CD4-positive, alpha-beta T cell (primary cell): ENCODE measurements around the gene SLCO2B1. TPM values are rescaled to one million over a fixed set of nuclear protein-coding genes. Genes with fewer than 3 reads are reported as not detected.

Source experiments
- ATAC-seq: fragments of 200-7000 bp; cut with Tn5 transposase; one replicate; pipeline ENCODE4 v1.10.0; 2022; ENCODE audit warnings: mild to moderate bottlenecking; ENCODE audit not compliant: poor library complexity
- CTCF ChIA-PET: fragments of 350-600 bp; sonication (Branson Sonifier 250); formaldehyde crosslinking; loops from one replicate; lab custom pipeline; 2021; ENCODE audit warnings: antibody characterized with exemption, inconsistent platforms; lab: Charles Lee
- POLR2A ChIA-PET: fragments of 350-600 bp; sonication (Branson Sonifier 250); formaldehyde crosslinking; loops from one replicate; lab custom pipeline; 2021; ENCODE audit warnings: antibody characterized with exemption, inconsistent platforms; lab: Charles Lee
- DNase-seq, 14 experiments: peaks; one replicate each; pipeline ENCODE4 v3.0.0-alpha.2; 2013 to 2020; ENCODE audit warnings: mixed read lengths in 2 of 14
- H3K27ac ChIP-seq, 2 donors: one replicate each; pipeline versions ENCODE4 v1.5.1 to v1.7.0; 2013; ENCODE audit warnings: low read length in 2 of 2, low read depth in 1 of 2, mild to moderate bottlenecking in 1 of 2
- H3K27me3 ChIP-seq, 2 experiments: 1 replicate in 1 of 2; 2 replicates in 1 of 2; pipeline versions ENCODE4 v1.6.1 to v1.7.0; 2013; ENCODE audit warnings: low read length in 2 of 2, control low read depth in 1 of 2, mild to moderate bottlenecking in 1 of 2, moderate library complexity in 1 of 2; ENCODE audit not compliant: insufficient read depth in 2 of 2, control insufficient read depth in 1 of 2
- H3K36me3 ChIP-seq: one replicate; pipeline ENCODE4 v1.6.1; 2013; ENCODE audit warnings: low read length, control low read depth; ENCODE audit not compliant: insufficient read depth
- H3K4me1 ChIP-seq: one replicate; pipeline ENCODE4 v1.6.1; 2013; ENCODE audit warnings: low read length, control low read depth; ENCODE audit not compliant: insufficient read depth
- H3K4me3 ChIP-seq: one replicate; pipeline ENCODE4 v1.5.1; 2013; ENCODE audit warnings: mild to moderate bottlenecking, low read length, moderate library complexity
- H3K9me3 ChIP-seq, 2 experiments: 1 replicate in 1 of 2; 2 replicates in 1 of 2; pipeline versions ENCODE4 v1.6.1 to v1.7.0; 2013; ENCODE audit warnings: low read length in 2 of 2, mild to moderate bottlenecking in 2 of 2, control low read depth in 1 of 2, moderate library complexity in 1 of 2; ENCODE audit not compliant: control insufficient read depth in 1 of 2, insufficient read depth in 1 of 2
- H3K27ac Mint-ChIP-seq: one replicate; pipeline ENCODE4 v1.8.0; 2020; ENCODE audit warnings: mixed read lengths
- H3K27me3 Mint-ChIP-seq: one replicate; pipeline ENCODE4 v1.8.0; 2021; ENCODE audit warnings: mixed read lengths
- H3K36me3 Mint-ChIP-seq: one replicate; pipeline ENCODE4 v1.8.0; 2021; ENCODE audit warnings: low read depth, mixed read lengths
- H3K4me1 Mint-ChIP-seq: one replicate; pipeline ENCODE4 v1.8.0; 2021; ENCODE audit warnings: low read depth, mixed read lengths
- H3K4me3 Mint-ChIP-seq: one replicate; pipeline ENCODE4 v1.8.0; 2020; ENCODE audit warnings: mild to moderate bottlenecking, mixed read lengths
- H3K9me3 Mint-ChIP-seq: one replicate; pipeline ENCODE4 v1.8.0; 2020; ENCODE audit warnings: mixed read lengths
- CTCF ChIP-seq: fragments of 200-600 bp; IDR thresholded peaks from one replicate; pipeline ENCODE4 v1.8.0; 2022; ENCODE audit warnings: antibody characterized with exemption, mild to moderate bottlenecking
- intact Hi-C, 2 experiments: fragments of 100-400 bp; cut with DNase I in 1 of 2; cut with micrococcal nuclease in 1 of 2; formaldehyde crosslinking; loops; one replicate each; pipeline versions ENCODE4 v1.15.1 to v1.9.0; 2023 to 2025; cut with DNase I, micrococcal nuclease
- total RNA-seq, 174 experiments: library from RNA in 2 of 174; stranded (reverse) in 2 of 174; gene quantifications; one replicate each; pipeline ENCODE4 v1.2.3 and lab custom pipeline; 2021 to 2026

SLCO2B1 gene
- total RNA-seq, 2 experiments from 2014 or later: not detected

GRCh38 chr11:75249704-75250103 is 98.8 kb downstream of the SLCO2B1 start:
- Mint-ChIP-seq H3K27me3 (peaks cover 9% of the 10 kb centered on the region), H3K4me1 (no peaks in the 10 kb centered on the region), H3K36me3 (no peaks in the 10 kb centered on the region), H3K27ac (no peak overlapping the region), H3K4me3 (no peak overlapping the region), H3K9me3 (no peaks in the 10 kb centered on the region)
- DNase-seq (peak in 1 of 14 experiments; percentile 10), ATAC-seq (no peak)
- no peak for TF ChIP-seq CTCF
- ChIA-PET CTCF (interaction anchor here (0.6 to 2.9 kb wide), 4 partner anchors 8 to 276 kb away, joined by 3 to 156 read pairs (median 9); no protein-coding TSS in a partner anchor), POLR2A (interaction anchor here (0.6 kb wide), 1 partner anchor 8 kb away, joined by 3 read pairs; no protein-coding TSS in a partner anchor)
- Histone ChIP-seq H3K4me1 (peaks cover 7% of the 10 kb centered on the region), H3K27me3 (no peaks in the 10 kb centered on the region), H3K27ac (no peak overlapping the region), H3K9me3 (no peaks in the 10 kb centered on the region), H3K36me3 (no peaks in the 10 kb centered on the region), H3K4me3 (no peak overlapping the region)
- intact Hi-C loops: loop anchor here in 1 of 2 experiments (2.0 kb wide), 1 partner anchor 321 kb away; no protein-coding TSS in a partner anchor

GRCh38 chr11:75254326-75254725 is 103.4 kb downstream of the SLCO2B1 start:
- ChIA-PET CTCF (interaction anchor here (1.6 kb wide), 1 partner anchor 13 kb away, joined by 5 read pairs; no protein-coding TSS in a partner anchor), POLR2A (interaction anchor here (2.0 kb wide), 1 partner anchor 21 kb away, joined by 5 read pairs; no protein-coding TSS in a partner anchor)

More at GRCh38 chr11:75254326-75254725, 103.4 kb downstream of the SLCO2B1 start:
- intact Hi-C loops: no loop called here
- no peak for TF ChIP-seq CTCF
- H3K4me1 Mint-ChIP-seq: peaks cover 9% of the 10 kb centered on the region
- DNase-seq (no peak), ATAC-seq (no peak)
- no peak overlapping the region for H3K4me3 Mint-ChIP-seq
- no peak overlapping the region for H3K27ac ChIP-seq
- no peaks in the 10 kb centered on the region for H3K36me3 Mint-ChIP-seq
- H3K9me3 ChIP-seq: no peaks in the 10 kb centered on the region
- H3K9me3 Mint-ChIP-seq: no peaks in the 10 kb centered on the region
- no peaks in the 10 kb centered on the region for H3K36me3 ChIP-seq
- no peak overlapping the region for H3K4me3 ChIP-seq
- H3K4me1 ChIP-seq: no peaks in the 10 kb centered on the region
- H3K27ac Mint-ChIP-seq: no peak overlapping the region
- peaks cover 3% of the 10 kb centered on the region for H3K27me3 Mint-ChIP-seq
- no peaks in the 10 kb centered on the region for H3K27me3 ChIP-seq

Other genes starting within 250 kb of the SLCO2B1 start
- gene XRRA1, start 202.0 kb upstream of the SLCO2B1 start, total RNA-seq: 10 to 100 TPM; 12.2 to 12.5 TPM
- gene SPCS2, start 201.8 kb upstream of the SLCO2B1 start, total RNA-seq: 10 to 100 TPM; 36.5 to 42.9 TPM
- gene NEU3, start 162.2 kb upstream of the SLCO2B1 start, total RNA-seq: 10 to 100 TPM in 1 of 2 experiments, 1 to 10 TPM in 1; 9.7 to 10.6 TPM
- not detected for gene OR2AT4, start 54.2 kb upstream of the SLCO2B1 start, total RNA-seq
- gene TPBGL, start 89.7 kb downstream of the SLCO2B1 start, total RNA-seq: under 1 TPM; 0.78 to 0.80 TPM
- 10 to 100 TPM; 26.7 to 27.8 TPM for gene ARRB1, start 200.6 kb downstream of the SLCO2B1 start, total RNA-seq
- 1,000 to 10,000 TPM; 4,753 to 4,828 TPM for gene RPS3, start 248.4 kb downstream of the SLCO2B1 start, total RNA-seq